ENCODE data around the gene DCC. TPM values are rescaled to one million over a fixed set of nuclear protein-coding genes. Genes with fewer than 3 reads are reported as not detected.

DCC gene
- polyA plus RNA-seq, 1 of the 3 experiments (the other 2 are of a cell fraction) = 0.20 TPM

- H2AFZ ChIP-seq (ENCODE audit: low read depth) = no peak overlapping the region
- no peaks in the 10 kb centered on the region for H3K9me2 ChIP-seq
- no peaks in the 10 kb centered on the region for H4K20me1 ChIP-seq (ENCODE audit: insufficient read depth)
- no peaks in the 10 kb centered on the region for H3F3A ChIP-seq (replicated peaks; ENCODE audit: insufficient read depth)
- DNase-seq = no peak
- H3K9me3 ChIP-seq = no peaks in the 10 kb centered on the region
- no peak overlapping the region for H3K27ac ChIP-seq (ENCODE audit: low read depth in 2 of 2, low read length in 1 of 2)
- ChIA-PET CTCF (no interaction called here), POLR2A (no interaction called here)
- 53% methylated on average over 4 of the region's 4 CpGs for WGBS (ENCODE audit: low lambda C conversion rate)
- TF ChIP-seq TCF12 (IDR thresholded peaks at IDR 0.05) (no peak), PBX3 (IDR thresholded peaks at IDR 0.05) (no peak), NRF1 (IDR thresholded peaks at IDR 0.05; ENCODE audit: low read depth, low read length) (no peak), NFIC (IDR thresholded peaks at IDR 0.05; ENCODE audit: borderline replicate concordance) (no peak), MEF2A (IDR thresholded peaks at IDR 0.05; ENCODE audit: borderline replicate concordance, low read depth) (no peak), POLR2AphosphoS5 (IDR thresholded peaks at IDR 0.05; ENCODE audit: low read depth, low read length) (no peak), TAF1 (IDR thresholded peaks at IDR 0.05; ENCODE audit: borderline replicate concordance, low read depth, low read length) (no peak), FOSL2 (IDR thresholded peaks at IDR 0.05; ENCODE audit: borderline replicate concordance, low read depth) (no peak), RAD21 (IDR thresholded peaks at IDR 0.05; ENCODE audit: low read length) (no peak), MAX (IDR thresholded peaks at IDR 0.05; ENCODE audit: low read depth) (no peak)
- TF ChIP-seq, protein P1, sequence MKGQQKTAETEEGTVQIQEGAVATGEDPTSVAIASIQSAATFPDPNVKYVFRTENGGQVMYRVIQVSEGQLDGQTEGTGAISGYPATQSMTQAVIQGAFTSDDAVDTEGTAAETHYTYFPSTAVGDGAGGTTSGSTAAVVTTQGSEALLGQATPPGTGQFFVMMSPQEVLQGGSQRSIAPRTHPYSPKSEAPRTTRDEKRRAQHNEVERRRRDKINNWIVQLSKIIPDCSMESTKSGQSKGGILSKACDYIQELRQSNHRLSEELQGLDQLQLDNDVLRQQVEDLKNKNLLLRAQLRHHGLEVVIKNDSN (IDR thresholded peaks at IDR 0.05; ENCODE audit: borderline replicate concordance, low read depth) = no peak
- TF ChIP-seq, protein P2, sequence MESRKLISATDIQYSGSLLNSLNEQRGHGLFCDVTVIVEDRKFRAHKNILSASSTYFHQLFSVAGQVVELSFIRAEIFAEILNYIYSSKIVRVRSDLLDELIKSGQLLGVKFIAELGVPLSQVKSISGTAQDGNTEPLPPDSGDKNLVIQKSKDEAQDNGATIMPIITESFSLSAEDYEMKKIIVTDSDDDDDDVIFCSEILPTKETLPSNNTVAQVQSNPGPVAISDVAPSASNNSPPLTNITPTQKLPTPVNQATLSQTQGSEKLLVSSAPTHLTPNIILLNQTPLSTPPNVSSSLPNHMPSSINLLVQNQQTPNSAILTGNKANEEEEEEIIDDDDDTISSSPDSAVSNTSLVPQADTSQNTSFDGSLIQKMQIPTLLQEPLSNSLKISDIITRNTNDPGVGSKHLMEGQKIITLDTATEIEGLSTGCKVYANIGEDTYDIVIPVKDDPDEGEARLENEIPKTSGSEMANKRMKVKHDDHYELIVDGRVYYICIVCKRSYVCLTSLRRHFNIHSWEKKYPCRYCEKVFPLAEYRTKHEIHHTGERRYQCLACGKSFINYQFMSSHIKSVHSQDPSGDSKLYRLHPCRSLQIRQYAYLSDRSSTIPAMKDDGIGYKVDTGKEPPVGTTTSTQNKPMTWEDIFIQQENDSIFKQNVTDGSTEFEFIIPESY (IDR thresholded peaks at IDR 0.05; ENCODE audit: borderline replicate concordance, low read depth) = no peak
- no peaks in the 10 kb centered on the region for H3K27me3 ChIP-seq (ENCODE audit: insufficient read depth)
- no peak overlapping the region for H3K4me3 ChIP-seq (ENCODE audit: low read depth in 2 of 2, low read length in 1 of 2)
- H3K79me2 ChIP-seq (ENCODE audit: insufficient read depth) = no peaks in the 10 kb centered on the region
- no peaks in the 10 kb centered on the region for H3K36me3 ChIP-seq (replicated peaks in 1 of 2; ENCODE audit: control insufficient read depth in 1 of 2, insufficient read depth in 2 of 2, low read length in 1 of 2)
- no peak overlapping the region for H3K9ac ChIP-seq
- H3K4me2 ChIP-seq = no peak overlapping the region
- peaks cover 0 to 10% of the 10 kb centered on the region in 2 experiments; a peak in 1 of 4 replicates for H3K4me1 ChIP-seq (ENCODE audit: control insufficient read depth in 1 of 2, insufficient read depth in 2 of 2, low read depth in 1 of 2, low read length in 1 of 2)
Observed at GRCh38 chr18:52427521-52428175, 87.7 kb downstream of the DCC start.

GRCh38 chr18:52431683-52432082 is 91.7 kb downstream of the DCC start:
- Histone ChIP-seq H3K9me2 (no peaks in the 10 kb centered on the region), H3K27ac (ENCODE audit: low read depth in 2 of 2, low read length in 1 of 2) (no peak overlapping the region), H3K4me3 (ENCODE audit: low read depth in 2 of 2, low read length in 1 of 2) (no peak overlapping the region), H3K4me1 (ENCODE audit: control insufficient read depth in 1 of 2, insufficient read depth in 2 of 2, low read depth in 1 of 2, low read length in 1 of 2) (peaks cover 0 to 10% of the 10 kb centered on the region in 2 experiments; a peak in 1 of 4 replicates), H3F3A (replicated peaks; ENCODE audit: insufficient read depth) (no peaks in the 10 kb centered on the region), H3K9ac (no peak overlapping the region), H3K4me2 (no peak overlapping the region), H2AFZ (ENCODE audit: low read depth) (no peak overlapping the region), H3K27me3 (ENCODE audit: insufficient read depth) (no peaks in the 10 kb centered on the region), H3K79me2 (ENCODE audit: insufficient read depth) (no peaks in the 10 kb centered on the region), H3K36me3 (replicated peaks in 1 of 2; ENCODE audit: control insufficient read depth in 1 of 2, insufficient read depth in 2 of 2, low read length in 1 of 2) (no peaks in the 10 kb centered on the region), H3K9me3 (no peaks in the 10 kb centered on the region), H4K20me1 (ENCODE audit: insufficient read depth) (no peaks in the 10 kb centered on the region)
- no peak for DNase-seq
- CTCF ChIA-PET = interaction anchor here (1.5 kb wide), 1 partner anchor 10 kb away, joined by 3 read pairs; no protein-coding TSS in a partner anchor
- POLR2A ChIA-PET = no interaction called here
- WGBS (ENCODE audit: low lambda C conversion rate) = 31% methylated on average over 5 of the region's 5 CpGs
- TF ChIP-seq, protein P1 (IDR thresholded peaks at IDR 0.05; ENCODE audit: borderline replicate concordance, low read depth) = no peak
- no peak for TF ChIP-seq TAF1 (IDR thresholded peaks at IDR 0.05; ENCODE audit: borderline replicate concordance, low read depth, low read length)
- TF ChIP-seq EP300 (IDR thresholded peaks at IDR 0.05; ENCODE audit: borderline replicate concordance in 1 of 2, low read depth in 1 of 2, low read length in 1 of 2) = no peak
- TF ChIP-seq MXI1 (IDR thresholded peaks at IDR 0.05; ENCODE audit: low read depth, low read length) = no peak
- no peak for TF ChIP-seq GATA2 (CRISPR knock-in tag; IDR thresholded peaks at IDR 0.05)
- no peak for TF ChIP-seq POLR2AphosphoS5 (IDR thresholded peaks at IDR 0.05; ENCODE audit: low read depth, low read length)
- TF ChIP-seq MAX (IDR thresholded peaks at IDR 0.05; ENCODE audit: low read depth) = no peak
- TF ChIP-seq PBX3 (IDR thresholded peaks at IDR 0.05) = no peak
- no peak for TF ChIP-seq IRF3 (IDR thresholded peaks at IDR 0.05; ENCODE audit: low read depth, low read length)
- no peak for TF ChIP-seq MEF2A (IDR thresholded peaks at IDR 0.05; ENCODE audit: borderline replicate concordance, low read depth)
